Activated naive CD4-positive, alpha-beta T cell (primary cell): ENCODE data around the gene PARD3.
"Not testable (repeated sequence)": the region's sequence is repeated elsewhere in the genome, so short reads cannot be mapped to it uniquely, and the experiment has no call there.

Source experiments
- DNase-seq, 4 experiments: peaks; one replicate each; lab custom pipeline; 2025; lab: John Stamatoyannopoulos, UW

PARD3 gene

GRCh38 chr10:34715511-34716187 lies 99.4 kb downstream of the PARD3 start:
- no peak for DNase-seq

- no peak for DNase-seq
Observed at GRCh38 chr10:34713875-34714274, 101.2 kb downstream of the PARD3 start.

- DNase-seq, result no peak
Observed at GRCh38 chr10:34711500-34711899, 103.6 kb downstream of the PARD3 start.

GRCh38 chr10:34710391-34710751 lies 104.7 kb downstream of the PARD3 start:
- DNase-seq, result no peak

- DNase-seq, result no peak
Observed at GRCh38 chr10:34709637-34710390, 105.3 kb downstream of the PARD3 start.

- no peak for DNase-seq
Observed at GRCh38 chr10:34707656-34708055, 107.4 kb downstream of the PARD3 start.

- DNase-seq, result not testable (repeated sequence)
Observed at GRCh38 chr10:34706992-34707391, 108.1 kb downstream of the PARD3 start.

- DNase-seq, result no peak
Observed at GRCh38 chr10:34706147-34706546, 108.9 kb downstream of the PARD3 start.

GRCh38 chr10:34705563-34705962 lies 109.5 kb downstream of the PARD3 start:
- no peak for DNase-seq

GRCh38 chr10:34704526-34705184 lies 110.4 kb downstream of the PARD3 start:
- DNase-seq, result no peak

- DNase-seq, result no peak
Observed at GRCh38 chr10:34702982-34703381, 112.1 kb downstream of the PARD3 start.

GRCh38 chr10:34702093-34702937 lies 112.8 kb downstream of the PARD3 start:
- no peak for DNase-seq

GRCh38 chr10:34701194-34701593 lies 113.9 kb downstream of the PARD3 start:
- DNase-seq, result no peak

- not testable (repeated sequence) for DNase-seq
Observed at GRCh38 chr10:34700752-34701151, 114.3 kb downstream of the PARD3 start.

GRCh38 chr10:34699904-34700517 lies 115.1 kb downstream of the PARD3 start:
- DNase-seq, result no peak

GRCh38 chr10:34698979-34699378 lies 116.1 kb downstream of the PARD3 start:
- no peak for DNase-seq

GRCh38 chr10:34698248-34698831 lies 116.8 kb downstream of the PARD3 start:
- no peak for DNase-seq

GRCh38 chr10:34697351-34698247 lies 117.5 kb downstream of the PARD3 start:
- no peak for DNase-seq

GRCh38 chr10:34696423-34696822 lies 118.7 kb downstream of the PARD3 start:
- no peak for DNase-seq

- no peak for DNase-seq
Observed at GRCh38 chr10:34690383-34691049, 124.6 kb downstream of the PARD3 start.
